ENCODE results near the gene HEATR3.
"Not testable (repeated sequence)": the region's sequence is repeated elsewhere in the genome, so short reads cannot be mapped to it uniquely, and the experiment has no call there.

Gene HEATR3

GRCh38 chr16:50102051-50102746 is 36.4 kb downstream of the HEATR3 start:
- DNase-seq, result no peak

- no peak for DNase-seq
Observed at GRCh38 chr16:50103764-50104163, 38.0 kb downstream of the HEATR3 start.

DNA sequence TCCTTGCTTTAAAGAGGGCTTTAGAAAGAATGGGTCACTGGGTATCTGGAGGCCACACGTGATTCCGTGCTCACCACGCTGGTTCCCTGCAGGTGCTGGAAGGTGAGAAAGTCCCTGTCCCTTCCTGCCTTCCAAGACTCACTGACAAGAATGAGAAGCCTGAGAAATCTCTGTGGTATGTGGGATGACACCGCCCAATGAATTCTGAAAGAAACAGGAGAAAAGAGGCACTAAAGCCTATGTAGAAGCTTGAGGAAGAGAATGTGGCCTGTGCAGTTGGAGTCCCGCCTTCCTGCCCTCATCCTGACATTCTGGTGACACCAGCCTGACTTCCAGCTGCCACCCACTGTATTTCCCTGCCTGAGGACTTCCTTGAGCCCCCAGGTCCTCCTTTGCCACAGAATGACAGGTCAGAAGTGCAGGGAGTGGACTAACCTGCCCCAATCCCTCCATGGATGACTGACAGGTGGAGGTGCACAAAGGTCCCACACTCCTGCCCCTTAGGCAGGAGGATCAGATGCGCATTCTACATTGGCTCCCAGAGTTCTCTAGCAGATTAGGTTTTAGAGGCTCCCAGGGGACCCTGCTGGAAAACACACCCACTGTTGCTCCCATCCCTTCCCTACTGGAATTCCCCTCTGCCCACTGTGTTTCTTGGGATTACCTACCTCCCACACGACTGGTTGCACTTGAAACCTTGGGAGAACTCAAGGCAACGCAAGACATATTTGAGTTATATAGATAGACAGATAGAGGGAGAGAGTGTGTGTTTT is 48.8 kb downstream of the HEATR3 start:
- no peak for DNase-seq

DNA sequence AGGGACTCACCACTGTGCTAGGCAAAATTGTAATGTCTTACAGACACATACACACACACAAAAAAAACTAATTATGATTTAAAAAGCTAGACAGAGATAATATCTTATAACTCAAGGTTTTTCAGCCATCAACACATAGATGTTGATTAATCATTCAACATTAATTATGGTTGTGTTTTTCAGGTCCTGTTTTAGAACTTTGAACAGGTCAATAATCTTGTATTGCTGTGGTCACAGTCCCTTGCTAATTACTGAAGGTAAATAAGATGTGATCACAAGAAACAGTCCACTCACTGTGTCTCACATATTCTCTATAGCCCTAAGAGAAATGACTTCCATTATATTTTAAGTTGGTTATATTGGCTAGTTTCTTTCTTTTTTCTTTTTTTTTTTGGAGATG is 54.9 kb downstream of the HEATR3 start:
- DNase-seq, result no peak

GRCh38 chr16:50121278-50121677 is 55.5 kb downstream of the HEATR3 start:
- no peak for DNase-seq

DNA sequence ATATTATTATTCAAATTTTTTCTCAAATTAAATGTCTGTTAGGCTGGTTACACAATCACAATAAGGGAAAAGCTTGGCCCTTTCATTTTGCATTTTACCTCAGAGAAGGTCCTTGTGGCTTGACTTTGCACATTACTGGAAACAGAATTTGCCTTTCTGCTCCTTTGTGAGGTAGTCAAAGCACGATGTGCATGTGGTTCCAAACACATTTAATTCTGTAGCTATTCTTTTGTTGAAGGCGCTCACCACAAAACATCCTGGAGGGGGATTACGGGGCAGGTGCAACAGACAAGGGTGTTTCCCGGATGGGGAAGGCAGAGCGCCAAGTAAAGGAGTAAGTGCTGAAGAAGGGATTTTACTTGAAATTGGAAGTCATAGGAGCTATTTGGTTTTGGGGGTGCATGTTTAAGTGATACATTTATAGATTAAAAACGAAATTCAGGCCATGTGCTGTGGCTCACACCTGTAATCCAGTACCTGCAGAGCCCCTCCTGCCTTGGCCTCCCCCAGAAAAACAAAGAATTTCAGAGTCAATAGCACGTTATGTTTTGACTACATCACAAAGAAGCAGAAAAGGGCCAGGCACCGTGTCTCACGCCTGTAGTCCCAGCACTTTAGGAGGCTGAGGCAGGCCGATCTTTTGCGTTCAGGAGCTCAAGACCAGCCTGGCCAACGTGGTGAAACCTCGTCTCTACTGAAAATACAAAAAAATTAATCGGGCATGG is 56.1 kb downstream of the HEATR3 start:
- DNase-seq, result peak; percentile 60

DNA sequence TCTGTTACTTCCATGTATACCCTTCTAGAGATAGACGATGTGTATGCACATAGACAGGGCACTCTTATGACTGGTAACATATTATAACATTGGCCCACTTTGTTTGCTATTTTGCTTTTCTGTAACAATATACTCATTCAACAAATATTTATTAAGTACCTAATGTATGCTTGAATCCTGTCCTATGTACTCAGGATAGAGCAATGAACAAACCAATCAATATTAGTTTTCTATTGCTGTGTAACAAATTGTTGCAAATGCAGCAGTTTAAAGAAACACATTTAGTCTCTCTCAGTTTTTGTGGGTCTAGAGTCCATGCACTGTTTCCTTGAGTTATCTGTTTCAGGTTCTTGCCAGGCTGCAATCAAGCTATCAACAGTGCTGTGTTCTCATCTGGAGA is 57.6 kb downstream of the HEATR3 start:
- DNase-seq, result no peak

- DNase-seq, result no peak
Observed at GRCh38 chr16:50124769-50125168, 59.0 kb downstream of the HEATR3 start.

GRCh38 chr16:50126183-50126582 is 60.4 kb downstream of the HEATR3 start:
- no peak for DNase-seq

- DNase-seq, result not testable (repeated sequence)
Observed at GRCh38 chr16:50132571-50132970, 66.8 kb downstream of the HEATR3 start.

DNA sequence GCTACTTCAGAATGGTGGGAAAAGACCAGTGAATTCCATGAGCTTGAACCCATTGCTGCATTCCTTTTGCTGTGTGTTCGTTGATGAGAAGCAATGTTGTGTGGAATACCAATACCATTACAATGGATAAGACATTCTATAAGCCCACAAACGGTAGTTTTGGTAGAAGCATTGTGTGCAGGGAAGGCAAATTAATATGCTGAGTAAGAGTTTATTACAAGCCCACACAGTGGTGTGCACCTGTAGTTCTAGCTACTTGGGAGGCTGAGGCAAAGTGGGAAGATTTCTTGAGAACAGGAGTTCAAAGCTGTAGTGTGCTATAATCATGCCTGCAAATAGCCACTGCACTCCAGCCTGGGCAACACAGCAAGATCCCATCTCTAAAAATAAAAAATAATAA is 67.4 kb downstream of the HEATR3 start:
- no peak for DNase-seq

GRCh38 chr16:50136399-50136798 is 70.6 kb downstream of the HEATR3 start:
- DNase-seq, result no peak

DNA sequence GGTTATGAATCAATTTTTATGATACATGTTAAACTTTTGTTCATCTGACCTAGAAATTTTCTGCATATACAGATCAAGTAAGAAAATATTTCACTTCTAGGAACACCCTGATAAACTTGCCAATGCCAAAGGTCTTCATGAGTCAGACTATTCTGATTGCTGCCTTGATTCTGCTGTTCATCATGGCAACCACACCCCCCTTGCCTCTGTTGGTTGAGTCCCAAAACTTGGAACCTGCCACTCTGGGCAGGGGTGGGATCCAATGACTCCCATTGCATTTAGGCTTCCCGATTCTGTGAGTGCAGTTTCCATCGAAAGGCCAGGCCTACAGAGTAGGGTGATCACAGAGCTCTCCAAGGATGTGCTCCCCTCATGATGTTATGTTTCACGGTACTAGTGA is 71.5 kb downstream of the HEATR3 start:
- DNase-seq, result no peak

DNA sequence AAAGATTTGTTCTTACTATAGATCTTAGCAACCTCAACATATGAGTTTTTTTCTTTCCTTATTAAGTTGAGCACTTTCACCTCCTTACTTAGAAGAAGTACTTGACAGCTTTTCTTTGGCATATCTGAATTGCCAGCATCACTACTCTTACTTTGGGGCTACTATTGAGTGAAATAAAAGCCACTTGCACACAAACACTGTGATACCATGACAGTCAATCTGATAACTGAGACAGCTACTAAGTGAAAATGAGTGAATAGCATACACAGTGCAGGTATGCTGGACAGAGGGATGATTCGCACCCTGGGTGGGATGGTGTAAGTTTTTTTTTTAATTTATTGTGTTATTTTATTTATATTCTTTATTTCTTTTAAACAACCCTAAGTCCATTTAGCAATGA is 73.8 kb downstream of the HEATR3 start:
- DNase-seq, result no peak

- DNase-seq, result no peak
Observed at GRCh38 chr16:50144211-50144610, 78.4 kb downstream of the HEATR3 start.

DNA sequence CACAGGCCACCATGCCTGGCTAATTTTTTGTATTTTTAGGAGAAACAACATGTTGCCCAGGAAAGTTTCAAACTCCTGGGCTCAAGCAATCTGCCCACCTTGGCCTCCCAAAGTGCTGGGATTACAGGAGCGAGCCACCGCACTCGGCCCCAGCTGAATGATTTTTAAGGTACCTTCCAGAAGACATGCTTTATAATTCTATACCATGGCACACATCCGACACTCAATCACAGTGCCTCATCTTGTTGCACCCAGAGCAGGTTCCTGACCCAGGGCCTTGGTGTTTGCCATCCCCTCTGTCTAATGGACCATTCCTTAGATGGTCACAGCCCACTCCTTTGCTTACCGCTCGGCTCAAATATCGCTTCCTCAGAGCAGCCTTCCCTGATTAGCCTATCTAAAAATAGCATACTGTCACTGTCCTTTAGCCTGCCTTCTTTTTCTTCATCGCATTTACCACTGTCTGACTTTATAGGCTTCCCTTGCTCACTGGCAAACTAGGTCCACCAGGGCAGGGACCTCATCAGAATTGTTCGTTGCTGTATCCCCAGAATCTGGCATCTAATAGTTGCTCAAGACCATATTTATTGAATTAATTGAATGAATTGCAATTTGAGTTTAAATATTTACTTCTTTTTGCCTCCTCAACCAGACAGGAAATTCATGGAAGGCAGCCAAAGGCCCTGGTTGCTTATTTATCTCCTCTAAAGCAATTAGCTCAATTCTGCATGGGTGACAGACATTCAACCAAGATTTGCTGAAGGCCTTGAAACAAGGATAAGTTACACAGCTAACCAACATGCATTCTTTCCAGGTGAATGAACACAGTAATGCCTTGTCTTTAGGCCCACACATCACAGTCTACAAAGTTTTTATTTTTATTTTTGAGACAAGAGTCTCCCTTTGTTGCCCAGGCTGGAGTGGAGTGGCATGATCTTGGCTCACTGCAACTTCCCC is 81.0 kb downstream of the HEATR3 start:
- peak; percentile 27 for DNase-seq

- DNase-seq, result no peak
Observed at GRCh38 chr16:50151322-50151721, 85.6 kb downstream of the HEATR3 start.

GRCh38 chr16:50151756-50152155 is 86.0 kb downstream of the HEATR3 start:
- no peak for DNase-seq

GRCh38 chr16:50152351-50152806 is 86.6 kb downstream of the HEATR3 start:
- DNase-seq, result no peak

- peak; percentile 72 for DNase-seq
Observed at GRCh38 chr16:50152807-50153595, 87.2 kb downstream of the HEATR3 start, which contains the start of gene TENT4B. TSS of gene TENT4B (plus strand) at chr16:50153306. CDS start at chr16:50153622, 316 bp downstream.

DNA sequence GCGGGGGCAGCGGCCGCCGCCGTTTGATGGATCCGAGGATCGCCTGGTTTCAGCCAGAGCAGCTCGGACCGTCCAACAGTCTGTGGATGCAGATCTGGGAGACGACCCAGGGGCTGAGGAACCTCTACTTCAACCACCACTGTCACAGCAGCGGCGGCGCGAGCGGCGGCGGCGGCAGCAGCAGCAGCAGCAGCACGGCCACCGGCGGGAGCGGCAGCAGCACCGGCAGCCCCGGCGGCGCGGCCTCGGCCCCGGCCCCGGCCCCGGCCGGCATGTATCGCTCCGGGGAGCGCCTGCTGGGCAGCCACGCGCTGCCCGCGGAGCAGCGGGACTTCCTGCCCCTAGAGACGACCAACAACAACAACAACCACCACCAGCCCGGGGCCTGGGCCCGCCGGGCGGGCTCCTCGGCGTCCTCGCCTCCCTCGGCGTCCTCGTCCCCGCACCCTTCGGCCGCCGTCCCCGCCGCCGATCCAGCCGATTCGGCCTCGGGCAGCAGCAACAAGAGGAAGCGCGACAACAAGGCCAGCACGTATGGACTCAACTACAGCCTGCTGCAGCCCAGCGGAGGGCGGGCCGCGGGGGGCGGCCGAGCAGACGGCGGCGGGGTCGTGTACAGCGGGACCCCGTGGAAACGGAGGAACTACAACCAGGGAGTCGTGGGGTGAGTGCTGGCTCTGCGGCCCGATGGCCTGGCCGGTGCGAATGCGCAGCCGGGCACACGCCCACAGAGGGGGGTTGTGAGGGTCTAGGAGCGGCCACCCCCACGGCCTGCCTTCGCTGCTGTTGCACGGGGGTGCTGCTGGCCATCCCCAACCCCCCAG is 88.0 kb downstream of the HEATR3 start:
- no peak for DNase-seq
